Measurements from ENCODE around the gene RPP21. TPM values are rescaled to one million over a fixed set of nuclear protein-coding genes. Genes with fewer than 3 reads are reported as not detected.
A peak's percentile ranks its signal among the peaks of the same experiment; 100 is the strongest.

The RPP21 gene
- polyA plus RNA-seq (2013, experiment 1 of 2): 140 TPM
- 136 TPM for polyA plus RNA-seq (2013, experiment 2 of 2)

DNA sequence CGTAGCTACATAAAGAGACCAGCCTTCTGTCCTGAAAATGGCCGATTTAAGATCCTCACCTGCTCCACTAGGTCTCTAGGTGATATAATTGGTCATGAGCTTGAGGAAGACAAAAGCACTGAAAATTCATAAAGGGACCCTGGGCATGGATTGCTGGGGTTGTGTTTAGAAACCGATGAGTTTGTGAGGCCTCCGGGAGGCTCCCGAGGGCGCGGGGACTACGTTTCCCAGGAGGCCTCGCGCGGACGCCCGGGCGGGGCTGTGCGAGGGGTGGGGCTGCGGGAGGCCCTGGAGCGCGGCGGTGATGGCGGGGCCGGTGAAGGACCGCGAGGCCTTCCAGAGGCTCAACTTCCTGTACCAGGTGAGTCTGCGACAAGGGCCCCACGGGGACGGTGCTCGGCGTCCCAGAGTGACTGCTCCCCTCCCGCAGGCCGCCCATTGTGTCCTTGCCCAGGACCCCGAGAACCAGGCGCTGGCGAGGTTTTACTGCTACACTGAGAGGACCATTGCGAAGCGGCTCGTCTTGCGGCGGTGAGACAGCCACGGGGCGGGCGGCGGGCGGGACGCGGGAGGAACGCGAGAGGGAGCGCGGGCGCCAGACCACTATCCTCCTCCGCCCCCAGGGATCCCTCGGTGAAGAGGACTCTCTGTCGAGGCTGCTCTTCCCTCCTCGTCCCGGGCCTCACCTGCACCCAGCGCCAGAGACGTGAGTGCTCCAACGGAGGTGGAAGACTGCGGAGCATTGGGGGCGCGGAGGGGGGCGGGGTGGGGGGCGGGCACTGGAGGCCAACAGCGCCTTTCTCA is at the start of gene RPP21:
Gene RPP21, plus strand, starts transcription at position 289 of the 804 bp plus-strand sequence. Its CDS starts 16 bp downstream, at position 305.
- H3K4me3 ChIP-seq (ENCODE audit: low read length in 2 of 2): peak within 1 kb of the TSS; percentile 94 to 96
- peak within 1 kb of the TSS; percentile 95 for H3K9ac ChIP-seq (ENCODE audit: low read depth, low read length, poor library complexity)
- H2AK5ac ChIP-seq (ENCODE audit: low read depth, low read length): no peak within 1 kb of the TSS
- peak within 1 kb of the TSS; percentile 54 for H2BK15ac ChIP-seq (ENCODE audit: low read length)
- H3K27me3 ChIP-seq (ENCODE audit: control insufficient read depth in 3 of 3, insufficient read depth in 3 of 3, low read depth in 1 of 3, low read length in 3 of 3): no peaks in the 10 kb centered on the region
- H4K8ac ChIP-seq (ENCODE audit: low read depth, low read length): no peak within 1 kb of the TSS
- no peaks in the 10 kb centered on the region for H3K79me1 ChIP-seq (ENCODE audit: low read depth, low read length)
- no peak within 1 kb of the TSS for H2BK12ac ChIP-seq (ENCODE audit: low read length)
- peak; percentile 65 for DNase-seq (ENCODE audit: low spot score)
- no peak within 1 kb of the TSS for H4K91ac ChIP-seq (ENCODE audit: low read depth, low read length, poor library complexity)
- peak within 1 kb of the TSS; percentile 97 for H3K18ac ChIP-seq (ENCODE audit: low read length)
- H2BK5ac ChIP-seq (ENCODE audit: low read length): peak within 1 kb of the TSS; percentile 59
- H2AFZ ChIP-seq (ENCODE audit: low read length): peak within 1 kb of the TSS; percentile 100
- peak within 1 kb of the TSS; percentile 98 for H3K23ac ChIP-seq (ENCODE audit: low read depth, low read length, poor library complexity)
- WGBS, 2 donors (ENCODE audit: extremely low coverage in 2 of 2, insufficient read length in 2 of 2, insufficient replicate concordance in 1 of 2): no CpG with 5 or more reads among the region's 64 CpGs
- peak within 1 kb of the TSS; percentile 38 for H2BK120ac ChIP-seq (ENCODE audit: low read depth, low read length)
- H3K4me1 ChIP-seq (ENCODE audit: control insufficient read depth in 2 of 2, insufficient read depth in 1 of 2, low read depth in 1 of 2, low read length in 2 of 2): peaks cover 2 to 4% of the 10 kb centered on the region in 2 donors
- no peaks in the 10 kb centered on the region for H3K9me3 ChIP-seq (replicated peaks in 1 of 2; ENCODE audit: control insufficient read depth in 2 of 2, insufficient read depth in 1 of 2, low read depth in 1 of 2, low read length in 2 of 2)
- H3K4ac ChIP-seq (ENCODE audit: low read length): no peak within 1 kb of the TSS
- peak within 1 kb of the TSS; percentile 51 for H3K4me2 ChIP-seq (ENCODE audit: insufficient read depth, low read length, poor library complexity, severe bottlenecking)
- peak within 1 kb of the TSS; percentile 96 for H3K14ac ChIP-seq (ENCODE audit: low read length)
- H3K36me3 ChIP-seq (replicated peaks in 1 of 2; ENCODE audit: control insufficient read depth in 2 of 2, insufficient read depth in 2 of 2, low read length in 2 of 2): peaks cover 13 to 39% of the 10 kb centered on the region in 2 donors
- H3K27ac ChIP-seq (replicated peaks; ENCODE audit: low read length): no peak within 1 kb of the TSS

- Histone ChIP-seq H3K27me3 (ENCODE audit: control insufficient read depth in 3 of 3, insufficient read depth in 3 of 3, low read depth in 1 of 3, low read length in 3 of 3) (no peaks in the 10 kb centered on the region), H4K8ac (ENCODE audit: low read depth, low read length) (no peak overlapping the region), H3K4ac (ENCODE audit: low read length) (no peak overlapping the region), H2BK120ac (ENCODE audit: low read depth, low read length) (no peak overlapping the region), H3K23ac (ENCODE audit: low read depth, low read length, poor library complexity) (no peak overlapping the region), H3K14ac (ENCODE audit: low read length) (no peak overlapping the region), H3K36me3 (replicated peaks in 1 of 2; ENCODE audit: control insufficient read depth in 2 of 2, insufficient read depth in 2 of 2, low read length in 2 of 2) (peaks cover 31 to 64% of the 10 kb centered on the region in 2 donors), H3K4me2 (ENCODE audit: insufficient read depth, low read length, poor library complexity, severe bottlenecking) (no peak overlapping the region), H3K27ac (replicated peaks; ENCODE audit: low read length) (no peak overlapping the region), H4K91ac (ENCODE audit: low read depth, low read length, poor library complexity) (no peak overlapping the region), H3K79me1 (ENCODE audit: low read depth, low read length) (no peaks in the 10 kb centered on the region), H3K9me3 (replicated peaks in 1 of 2; ENCODE audit: control insufficient read depth in 2 of 2, insufficient read depth in 1 of 2, low read depth in 1 of 2, low read length in 2 of 2) (peaks cover 13 to 21% of the 10 kb centered on the region in 2 donors), H3K18ac (ENCODE audit: low read length) (no peak overlapping the region), H2BK12ac (ENCODE audit: low read length) (no peak overlapping the region), H3K9ac (ENCODE audit: low read depth, low read length, poor library complexity) (no peak overlapping the region), H2BK5ac (ENCODE audit: low read length) (no peak overlapping the region), H2AK5ac (ENCODE audit: low read depth, low read length) (no peak overlapping the region), H3K4me1 (ENCODE audit: control insufficient read depth in 2 of 2, insufficient read depth in 1 of 2, low read depth in 1 of 2, low read length in 2 of 2) (no peaks in the 10 kb centered on the region), H2BK15ac (ENCODE audit: low read length) (no peak overlapping the region), H3K4me3 (ENCODE audit: low read length in 2 of 2) (no peak overlapping the region), H2AFZ (ENCODE audit: low read length) (no peak overlapping the region)
- no CpG with 5 or more reads among the region's 2 CpGs for WGBS, 2 donors (ENCODE audit: extremely low coverage in 2 of 2, insufficient read length in 2 of 2, insufficient replicate concordance in 1 of 2)
- no peak for DNase-seq (ENCODE audit: low spot score)
Measured at GRCh38 chr6:30295837-30296236, 49.1 kb upstream of the RPP21 start.

DNA sequence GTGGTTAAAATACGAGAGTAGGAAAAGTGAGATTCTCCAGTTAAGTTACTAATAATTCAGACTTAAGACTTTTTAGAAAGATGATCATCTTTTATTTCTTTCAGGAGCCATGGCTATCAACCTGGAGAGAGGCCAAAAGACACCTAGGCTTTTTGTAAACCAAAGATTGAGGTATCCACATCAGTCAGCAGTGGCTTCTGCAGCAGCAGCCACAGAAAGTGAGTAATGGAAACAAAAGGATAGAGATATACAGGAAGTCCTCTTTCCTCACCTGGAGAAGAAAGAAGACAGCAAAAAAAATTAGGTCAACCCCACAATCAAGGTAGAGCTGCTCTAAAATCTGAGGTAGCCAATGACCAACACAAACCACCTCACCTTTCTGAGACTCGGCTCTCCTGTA is 41.0 kb upstream of the RPP21 start:
- WGBS, 2 donors (ENCODE audit: extremely low coverage in 2 of 2, insufficient read length in 2 of 2, insufficient replicate concordance in 1 of 2): no CpG with 5 or more reads among the region's 2 CpGs
- DNase-seq (ENCODE audit: low spot score): no peak

DNA sequence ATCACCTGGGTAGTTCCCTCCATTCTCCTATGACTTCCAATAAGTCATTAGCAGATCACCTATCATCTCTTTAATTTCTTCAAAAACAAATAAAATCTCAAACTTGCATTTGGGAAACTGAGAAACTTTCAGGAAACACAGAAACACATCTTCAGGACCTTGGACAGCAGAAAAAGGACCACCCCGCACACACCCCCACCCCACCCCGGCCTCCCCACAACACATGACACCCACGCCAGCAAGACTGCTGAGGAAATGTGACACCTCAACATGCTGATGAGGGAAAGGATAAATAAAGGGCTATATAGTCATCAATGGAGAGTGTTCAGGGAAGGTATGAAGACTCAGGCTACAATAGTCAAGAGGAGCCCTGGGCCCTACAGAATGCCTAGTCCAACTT is 33.9 kb upstream of the RPP21 start:
- no peaks in the 10 kb centered on the region for H3K4me1 ChIP-seq (ENCODE audit: control insufficient read depth in 2 of 2, insufficient read depth in 1 of 2, low read depth in 1 of 2, low read length in 2 of 2)
- no peak overlapping the region for H3K18ac ChIP-seq (ENCODE audit: low read length)
- H3K27ac ChIP-seq (replicated peaks; ENCODE audit: low read length): no peak overlapping the region
- no peak overlapping the region for H3K4ac ChIP-seq (ENCODE audit: low read length)
- peaks cover 0 to 5% of the 10 kb centered on the region in 2 donors for H3K9me3 ChIP-seq (replicated peaks in 1 of 2; ENCODE audit: control insufficient read depth in 2 of 2, insufficient read depth in 1 of 2, low read depth in 1 of 2, low read length in 2 of 2)
- H2AK5ac ChIP-seq (ENCODE audit: low read depth, low read length): no peak overlapping the region
- H2AFZ ChIP-seq (ENCODE audit: low read length): no peak overlapping the region
- peaks cover 4% of the 10 kb centered on the region for H3K79me1 ChIP-seq (ENCODE audit: low read depth, low read length)
- no peaks in the 10 kb centered on the region for H3K27me3 ChIP-seq (ENCODE audit: control insufficient read depth in 3 of 3, insufficient read depth in 3 of 3, low read depth in 1 of 3, low read length in 3 of 3)
- H4K91ac ChIP-seq (ENCODE audit: low read depth, low read length, poor library complexity): no peak overlapping the region
- no peak overlapping the region for H3K23ac ChIP-seq (ENCODE audit: low read depth, low read length, poor library complexity)
- no peak overlapping the region for H3K4me3 ChIP-seq (ENCODE audit: low read length in 2 of 2)
- no CpG with 5 or more reads among the region's 3 CpGs for WGBS, 2 donors (ENCODE audit: extremely low coverage in 2 of 2, insufficient read length in 2 of 2, insufficient replicate concordance in 1 of 2)
- no peak overlapping the region for H2BK120ac ChIP-seq (ENCODE audit: low read depth, low read length)
- no peak overlapping the region for H3K4me2 ChIP-seq (ENCODE audit: insufficient read depth, low read length, poor library complexity, severe bottlenecking)
- no peak overlapping the region for H2BK12ac ChIP-seq (ENCODE audit: low read length)
- H2BK5ac ChIP-seq (ENCODE audit: low read length): no peak overlapping the region
- H2BK15ac ChIP-seq (ENCODE audit: low read length): no peak overlapping the region
- no peak overlapping the region for H4K8ac ChIP-seq (ENCODE audit: low read depth, low read length)
- H3K9ac ChIP-seq (ENCODE audit: low read depth, low read length, poor library complexity): no peak overlapping the region
- DNase-seq (ENCODE audit: low spot score): no peak
- H3K36me3 ChIP-seq (replicated peaks in 1 of 2; ENCODE audit: control insufficient read depth in 2 of 2, insufficient read depth in 2 of 2, low read length in 2 of 2): peaks cover 14 to 94% of the 10 kb centered on the region in 2 donors
- no peak overlapping the region for H3K14ac ChIP-seq (ENCODE audit: low read length)

More for the DNA sequence above, 41.0 kb upstream of the RPP21 start:
- no peak overlapping the region for H3K27ac ChIP-seq (replicated peaks; ENCODE audit: low read length)
- H3K14ac ChIP-seq (ENCODE audit: low read length): no peak overlapping the region
- H3K9ac ChIP-seq (ENCODE audit: low read depth, low read length, poor library complexity): no peak overlapping the region
- H3K27me3 ChIP-seq (ENCODE audit: control insufficient read depth in 3 of 3, insufficient read depth in 3 of 3, low read depth in 1 of 3, low read length in 3 of 3): no peaks in the 10 kb centered on the region
- peaks cover 9% of the 10 kb centered on the region for H3K79me1 ChIP-seq (ENCODE audit: low read depth, low read length)
- H3K4ac ChIP-seq (ENCODE audit: low read length): no peak overlapping the region
- peaks cover 26 to 77% of the 10 kb centered on the region in 2 donors for H3K36me3 ChIP-seq (replicated peaks in 1 of 2; ENCODE audit: control insufficient read depth in 2 of 2, insufficient read depth in 2 of 2, low read length in 2 of 2)
- H2AK5ac ChIP-seq (ENCODE audit: low read depth, low read length): no peak overlapping the region
- H2BK12ac ChIP-seq (ENCODE audit: low read length): no peak overlapping the region
- H2BK120ac ChIP-seq (ENCODE audit: low read depth, low read length): no peak overlapping the region
- H3K23ac ChIP-seq (ENCODE audit: low read depth, low read length, poor library complexity): no peak overlapping the region
- H3K9me3 ChIP-seq (replicated peaks in 1 of 2; ENCODE audit: control insufficient read depth in 2 of 2, insufficient read depth in 1 of 2, low read depth in 1 of 2, low read length in 2 of 2): peaks cover 30 to 32% of the 10 kb centered on the region in 2 donors
- H3K4me1 ChIP-seq (ENCODE audit: control insufficient read depth in 2 of 2, insufficient read depth in 1 of 2, low read depth in 1 of 2, low read length in 2 of 2): no peaks in the 10 kb centered on the region
- H2AFZ ChIP-seq (ENCODE audit: low read length): no peak overlapping the region
- H2BK5ac ChIP-seq (ENCODE audit: low read length): no peak overlapping the region
- H4K8ac ChIP-seq (ENCODE audit: low read depth, low read length): no peak overlapping the region
- H2BK15ac ChIP-seq (ENCODE audit: low read length): no peak overlapping the region
- no peak overlapping the region for H3K4me3 ChIP-seq (ENCODE audit: low read length in 2 of 2)
- no peak overlapping the region for H4K91ac ChIP-seq (ENCODE audit: low read depth, low read length, poor library complexity)
- H3K4me2 ChIP-seq (ENCODE audit: insufficient read depth, low read length, poor library complexity, severe bottlenecking): no peak overlapping the region
- H3K18ac ChIP-seq (ENCODE audit: low read length): no peak overlapping the region

Data from neuronal stem cell (in vitro differentiated cells).